Stimulated activated CD8-positive, alpha-beta memory T cell treated with anti-CD3 and anti-CD28 coated beads, Interleukin-4, amount 100 ng/mL, for 1 hour (primary cell): ENCODE data around the gene AIG1.
"Not testable (repeated sequence)": the region's sequence is repeated elsewhere in the genome, so short reads cannot be mapped to it uniquely, and the experiment has no call there.

Source experiments
- DNase-seq, 2 donors: peaks; one replicate each; pipeline ENCODE4 v3.0.0-alpha.2; 2020; ENCODE audit warnings: low read depth in 2 of 2, low spot score in 1 of 2

Gene AIG1

GRCh38 chr6:143055891-143056290 is 4.8 kb upstream of the AIG1 start:
- no peak for DNase-seq

GRCh38 chr6:143058987-143059386 is 1.7 kb upstream of the AIG1 start:
- DNase-seq, result no peak

GRCh38 chr6:143059663-143060353 is 881 bp upstream of the AIG1 start:
- DNase-seq, result no peak

- peak; percentile 37 to 48 for DNase-seq
Observed at GRCh38 chr6:143060354-143060805, 309 bp upstream of the AIG1 start.

GRCh38 chr6:143061597-143062385 is 1.1 kb downstream of the AIG1 start:
- DNase-seq, result no peak

- no peak for DNase-seq
Observed at GRCh38 chr6:143062551-143062950, 1.9 kb downstream of the AIG1 start.

GRCh38 chr6:143063631-143064030 is 2.9 kb downstream of the AIG1 start:
- no peak for DNase-seq

GRCh38 chr6:143064271-143064670 is 3.6 kb downstream of the AIG1 start:
- no peak for DNase-seq

- DNase-seq, result no peak
Observed at GRCh38 chr6:143064951-143065683, 4.4 kb downstream of the AIG1 start.

- DNase-seq, result no peak
Observed at GRCh38 chr6:143068001-143068400, 7.3 kb downstream of the AIG1 start.

- no peak for DNase-seq
Observed at GRCh38 chr6:143074101-143074500, 13.4 kb downstream of the AIG1 start.

GRCh38 chr6:143074670-143075318 is 14.1 kb downstream of the AIG1 start:
- DNase-seq, result no peak

- no peak for DNase-seq
Observed at GRCh38 chr6:143078468-143079324, 18.0 kb downstream of the AIG1 start.

GRCh38 chr6:143079325-143079640 is 18.6 kb downstream of the AIG1 start:
- DNase-seq, result no peak

GRCh38 chr6:143082274-143082673 is 21.6 kb downstream of the AIG1 start:
- not testable (repeated sequence) for DNase-seq

GRCh38 chr6:143084019-143084418 is 23.3 kb downstream of the AIG1 start:
- DNase-seq, result not testable (repeated sequence)

GRCh38 chr6:143087335-143087734 is 26.6 kb downstream of the AIG1 start:
- not testable (repeated sequence) for DNase-seq

GRCh38 chr6:143087856-143088255 is 27.2 kb downstream of the AIG1 start:
- DNase-seq, result no peak

- no peak for DNase-seq
Observed at GRCh38 chr6:143090314-143091044, 29.8 kb downstream of the AIG1 start.

- DNase-seq, result no peak
Observed at GRCh38 chr6:143092768-143093167, 32.1 kb downstream of the AIG1 start.
